ENCODE data around the gene KCNQ1OT1.

DNA sequence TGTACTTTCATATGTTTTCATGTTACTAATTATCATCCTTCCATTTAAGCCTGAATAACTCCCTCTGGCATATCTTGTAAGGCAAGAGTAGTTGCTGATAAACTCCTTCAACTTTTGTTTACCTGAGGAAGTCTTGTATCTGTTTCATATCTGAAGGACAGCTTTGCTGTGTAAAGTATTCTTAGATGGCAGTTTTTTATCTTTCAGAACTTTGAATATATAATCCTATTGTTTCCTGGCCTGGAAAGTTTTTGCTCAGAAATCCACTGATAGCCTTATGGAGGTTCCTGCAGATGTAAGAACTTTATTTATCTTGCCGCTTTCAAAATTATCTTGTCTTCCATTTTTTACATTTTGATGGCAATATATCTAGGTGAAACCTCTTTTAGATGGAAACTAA, 69.1 kb downstream of the KCNQ1OT1 start:
- TF ChIP-seq SP2 (tag by site-specific recombination; IDR thresholded peaks at IDR 0.05) (no peak), ZNF433 (tag by site-specific recombination; IDR thresholded peaks at IDR 0.05; ENCODE audit: low read depth) (no peak), ZNF350 (tag by site-specific recombination; IDR thresholded peaks at IDR 0.05) (no peak), KLF16 (tag by site-specific recombination; IDR thresholded peaks at IDR 0.05) (no peak), ZNF530 (tag by site-specific recombination; IDR thresholded peaks at IDR 0.05; ENCODE audit: low read depth) (no peak), ZNF701 (tag by site-specific recombination; IDR thresholded peaks at IDR 0.05) (no peak), ZNF658 (tag by site-specific recombination; IDR thresholded peaks at IDR 0.05) (no peak), ZNF341 (tag by site-specific recombination; IDR thresholded peaks at IDR 0.05; ENCODE audit: low read depth) (no peak)
- TF ChIP-seq, protein P1, sequence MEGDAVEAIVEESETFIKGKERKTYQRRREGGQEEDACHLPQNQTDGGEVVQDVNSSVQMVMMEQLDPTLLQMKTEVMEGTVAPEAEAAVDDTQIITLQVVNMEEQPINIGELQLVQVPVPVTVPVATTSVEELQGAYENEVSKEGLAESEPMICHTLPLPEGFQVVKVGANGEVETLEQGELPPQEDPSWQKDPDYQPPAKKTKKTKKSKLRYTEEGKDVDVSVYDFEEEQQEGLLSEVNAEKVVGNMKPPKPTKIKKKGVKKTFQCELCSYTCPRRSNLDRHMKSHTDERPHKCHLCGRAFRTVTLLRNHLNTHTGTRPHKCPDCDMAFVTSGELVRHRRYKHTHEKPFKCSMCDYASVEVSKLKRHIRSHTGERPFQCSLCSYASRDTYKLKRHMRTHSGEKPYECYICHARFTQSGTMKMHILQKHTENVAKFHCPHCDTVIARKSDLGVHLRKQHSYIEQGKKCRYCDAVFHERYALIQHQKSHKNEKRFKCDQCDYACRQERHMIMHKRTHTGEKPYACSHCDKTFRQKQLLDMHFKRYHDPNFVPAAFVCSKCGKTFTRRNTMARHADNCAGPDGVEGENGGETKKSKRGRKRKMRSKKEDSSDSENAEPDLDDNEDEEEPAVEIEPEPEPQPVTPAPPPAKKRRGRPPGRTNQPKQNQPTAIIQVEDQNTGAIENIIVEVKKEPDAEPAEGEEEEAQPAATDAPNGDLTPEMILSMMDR (tag by site-specific recombination; IDR thresholded peaks at IDR 0.05), result no peak
- TF ChIP-seq, protein P2, sequence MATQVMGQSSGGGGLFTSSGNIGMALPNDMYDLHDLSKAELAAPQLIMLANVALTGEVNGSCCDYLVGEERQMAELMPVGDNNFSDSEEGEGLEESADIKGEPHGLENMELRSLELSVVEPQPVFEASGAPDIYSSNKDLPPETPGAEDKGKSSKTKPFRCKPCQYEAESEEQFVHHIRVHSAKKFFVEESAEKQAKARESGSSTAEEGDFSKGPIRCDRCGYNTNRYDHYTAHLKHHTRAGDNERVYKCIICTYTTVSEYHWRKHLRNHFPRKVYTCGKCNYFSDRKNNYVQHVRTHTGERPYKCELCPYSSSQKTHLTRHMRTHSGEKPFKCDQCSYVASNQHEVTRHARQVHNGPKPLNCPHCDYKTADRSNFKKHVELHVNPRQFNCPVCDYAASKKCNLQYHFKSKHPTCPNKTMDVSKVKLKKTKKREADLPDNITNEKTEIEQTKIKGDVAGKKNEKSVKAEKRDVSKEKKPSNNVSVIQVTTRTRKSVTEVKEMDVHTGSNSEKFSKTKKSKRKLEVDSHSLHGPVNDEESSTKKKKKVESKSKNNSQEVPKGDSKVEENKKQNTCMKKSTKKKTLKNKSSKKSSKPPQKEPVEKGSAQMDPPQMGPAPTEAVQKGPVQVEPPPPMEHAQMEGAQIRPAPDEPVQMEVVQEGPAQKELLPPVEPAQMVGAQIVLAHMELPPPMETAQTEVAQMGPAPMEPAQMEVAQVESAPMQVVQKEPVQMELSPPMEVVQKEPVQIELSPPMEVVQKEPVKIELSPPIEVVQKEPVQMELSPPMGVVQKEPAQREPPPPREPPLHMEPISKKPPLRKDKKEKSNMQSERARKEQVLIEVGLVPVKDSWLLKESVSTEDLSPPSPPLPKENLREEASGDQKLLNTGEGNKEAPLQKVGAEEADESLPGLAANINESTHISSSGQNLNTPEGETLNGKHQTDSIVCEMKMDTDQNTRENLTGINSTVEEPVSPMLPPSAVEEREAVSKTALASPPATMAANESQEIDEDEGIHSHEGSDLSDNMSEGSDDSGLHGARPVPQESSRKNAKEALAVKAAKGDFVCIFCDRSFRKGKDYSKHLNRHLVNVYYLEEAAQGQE (tag by site-specific recombination; IDR thresholded peaks at IDR 0.05), result no peak
- TF ChIP-seq, protein P3, sequence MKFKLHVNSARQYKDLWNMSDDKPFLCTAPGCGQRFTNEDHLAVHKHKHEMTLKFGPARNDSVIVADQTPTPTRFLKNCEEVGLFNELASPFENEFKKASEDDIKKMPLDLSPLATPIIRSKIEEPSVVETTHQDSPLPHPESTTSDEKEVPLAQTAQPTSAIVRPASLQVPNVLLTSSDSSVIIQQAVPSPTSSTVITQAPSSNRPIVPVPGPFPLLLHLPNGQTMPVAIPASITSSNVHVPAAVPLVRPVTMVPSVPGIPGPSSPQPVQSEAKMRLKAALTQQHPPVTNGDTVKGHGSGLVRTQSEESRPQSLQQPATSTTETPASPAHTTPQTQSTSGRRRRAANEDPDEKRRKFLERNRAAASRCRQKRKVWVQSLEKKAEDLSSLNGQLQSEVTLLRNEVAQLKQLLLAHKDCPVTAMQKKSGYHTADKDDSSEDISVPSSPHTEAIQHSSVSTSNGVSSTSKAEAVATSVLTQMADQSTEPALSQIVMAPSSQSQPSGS (tag by site-specific recombination; IDR thresholded peaks at IDR 0.05; ENCODE audit: low read depth), result no peak
- TF ChIP-seq, protein P4, sequence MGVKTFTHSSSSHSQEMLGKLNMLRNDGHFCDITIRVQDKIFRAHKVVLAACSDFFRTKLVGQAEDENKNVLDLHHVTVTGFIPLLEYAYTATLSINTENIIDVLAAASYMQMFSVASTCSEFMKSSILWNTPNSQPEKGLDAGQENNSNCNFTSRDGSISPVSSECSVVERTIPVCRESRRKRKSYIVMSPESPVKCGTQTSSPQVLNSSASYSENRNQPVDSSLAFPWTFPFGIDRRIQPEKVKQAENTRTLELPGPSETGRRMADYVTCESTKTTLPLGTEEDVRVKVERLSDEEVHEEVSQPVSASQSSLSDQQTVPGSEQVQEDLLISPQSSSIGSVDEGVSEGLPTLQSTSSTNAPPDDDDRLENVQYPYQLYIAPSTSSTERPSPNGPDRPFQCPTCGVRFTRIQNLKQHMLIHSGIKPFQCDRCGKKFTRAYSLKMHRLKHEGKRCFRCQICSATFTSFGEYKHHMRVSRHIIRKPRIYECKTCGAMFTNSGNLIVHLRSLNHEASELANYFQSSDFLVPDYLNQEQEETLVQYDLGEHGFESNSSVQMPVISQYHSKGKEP (tag by site-specific recombination; IDR thresholded peaks at IDR 0.05), result no peak

Data from HEK293 (cell line).